ENCODE data around the gene ZFAND2A. TPM values are rescaled to one million over a fixed set of nuclear protein-coding genes. Genes with fewer than 3 reads are reported as not detected.
"Not testable (repeated sequence)": the region's sequence is repeated elsewhere in the genome, so short reads cannot be mapped to it uniquely, and the experiment has no call there.

ZFAND2A gene
- total RNA-seq, 1 experiment from 2014 or later: 51.2 TPM

GRCh38 chr7:1201916-1202315, 41.9 kb upstream of the ZFAND2A start:
- TF ChIP-seq CTCF (IDR thresholded peaks at IDR 0.05; ENCODE audit: unreplicated experiment): no peak
- no peak for DNase-seq
- H3K27me3 Mint-ChIP-seq (ENCODE audit: unreplicated experiment): peaks cover 71% of the 10 kb centered on the region
- no peaks in the 10 kb centered on the region for H3K4me1 Mint-ChIP-seq (ENCODE audit: low read depth, unreplicated experiment)
- CTCF ChIA-PET: interaction anchor here (0.7 to 1.0 kb wide), 2 partner anchors 45 to 223 kb away, joined by 4 to 6 read pairs; no protein-coding TSS in a partner anchor
- no peaks in the 10 kb centered on the region for H3K9me3 Mint-ChIP-seq (ENCODE audit: low read depth, unreplicated experiment)
- no peaks in the 10 kb centered on the region for H3K36me3 Mint-ChIP-seq (ENCODE audit: insufficient read depth, unreplicated experiment)
- H3K4me3 Mint-ChIP-seq (ENCODE audit: low read depth, unreplicated experiment): no peak overlapping the region
- BruUV-seq (replicated peaks): no TSS peak
- H3K27ac Mint-ChIP-seq (ENCODE audit: unreplicated experiment): no peak overlapping the region
- intact Hi-C loops (cut with micrococcal nuclease; ENCODE audit: unreplicated experiment): no loop called here

- no peak for TF ChIP-seq CTCF (IDR thresholded peaks at IDR 0.05; ENCODE audit: unreplicated experiment)
- Mint-ChIP-seq H3K27me3 (ENCODE audit: unreplicated experiment) (peaks cover 82% of the 10 kb centered on the region), H3K4me3 (ENCODE audit: low read depth, unreplicated experiment) (no peak overlapping the region), H3K4me1 (ENCODE audit: low read depth, unreplicated experiment) (no peaks in the 10 kb centered on the region), H3K36me3 (ENCODE audit: insufficient read depth, unreplicated experiment) (peaks cover 4% of the 10 kb centered on the region), H3K27ac (ENCODE audit: unreplicated experiment) (no peak overlapping the region), H3K9me3 (ENCODE audit: low read depth, unreplicated experiment) (no peaks in the 10 kb centered on the region)
- CTCF ChIA-PET: no interaction called here
- BruUV-seq (replicated peaks): no TSS peak
- intact Hi-C loops (cut with micrococcal nuclease; ENCODE audit: unreplicated experiment): no loop called here
- no peak for DNase-seq
These were observed 40.0 kb upstream of the ZFAND2A start for GRCh38 chr7:1200045-1200444.

DNA sequence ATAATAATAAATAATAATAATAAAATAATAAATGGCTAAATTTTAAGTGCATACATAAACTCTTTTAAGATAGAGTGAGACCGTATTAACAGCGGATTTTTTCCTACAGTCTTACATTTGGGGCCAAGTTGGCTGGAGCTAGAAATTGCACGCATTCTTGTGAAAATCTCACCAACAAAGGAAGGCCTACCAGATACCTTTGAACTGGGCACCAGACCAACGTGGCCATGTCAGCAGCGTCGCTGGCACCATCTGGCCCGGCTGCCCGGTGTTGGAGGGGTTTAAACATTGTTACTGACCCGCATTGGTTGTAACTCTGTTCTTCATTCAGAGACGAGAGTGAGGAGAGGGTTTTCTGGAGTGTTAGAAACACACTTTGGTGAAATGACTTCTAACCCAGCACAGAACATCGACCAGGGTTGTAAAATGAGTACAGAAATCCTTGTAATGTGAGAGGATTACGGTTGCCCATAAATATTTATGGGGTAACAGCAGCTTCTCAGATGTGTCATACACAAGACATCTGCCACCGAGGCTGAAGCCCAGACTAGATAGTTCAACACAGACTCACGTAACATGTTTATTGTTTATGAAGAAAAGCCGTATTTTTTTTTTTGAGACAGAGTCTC, 38.1 kb upstream of the ZFAND2A start:
- Mint-ChIP-seq H3K4me3 (ENCODE audit: low read depth, unreplicated experiment) (no peak overlapping the region), H3K36me3 (ENCODE audit: insufficient read depth, unreplicated experiment) (peaks cover 4% of the 10 kb centered on the region), H3K4me1 (ENCODE audit: low read depth, unreplicated experiment) (no peaks in the 10 kb centered on the region), H3K9me3 (ENCODE audit: low read depth, unreplicated experiment) (no peaks in the 10 kb centered on the region), H3K27me3 (ENCODE audit: unreplicated experiment) (peaks cover 73% of the 10 kb centered on the region), H3K27ac (ENCODE audit: unreplicated experiment) (no peak overlapping the region)
- DNase-seq: no peak
- no TSS peak for BruUV-seq (replicated peaks)
- TF ChIP-seq CTCF (IDR thresholded peaks at IDR 0.05; ENCODE audit: unreplicated experiment): no peak
- intact Hi-C loops (cut with micrococcal nuclease; ENCODE audit: unreplicated experiment): no loop called here
- CTCF ChIA-PET: no interaction called here

DNA sequence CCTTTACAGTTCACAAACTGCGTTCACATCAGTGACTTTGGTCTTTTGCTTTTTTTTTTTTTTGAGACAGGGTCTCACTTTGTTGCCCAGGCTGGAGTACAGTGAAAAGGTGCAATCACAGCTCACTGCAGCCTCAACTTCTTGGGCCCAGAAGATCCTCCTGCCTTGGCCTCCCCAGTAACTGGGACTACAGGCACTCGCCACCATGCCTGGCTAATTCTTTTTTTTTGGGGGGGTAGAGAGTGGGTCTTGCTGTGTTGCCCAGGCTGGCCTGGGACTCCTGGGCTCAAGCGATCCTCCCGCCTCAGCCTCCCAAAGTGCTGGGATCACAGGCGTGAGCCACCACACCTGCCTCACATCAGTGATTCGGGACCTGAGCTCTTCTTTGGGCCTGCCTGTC, 37.0 kb upstream of the ZFAND2A start:
- CTCF ChIA-PET: no interaction called here
- no peaks in the 10 kb centered on the region for H3K4me1 Mint-ChIP-seq (ENCODE audit: low read depth, unreplicated experiment)
- BruUV-seq (replicated peaks): no TSS peak
- no peak for DNase-seq
- H3K4me3 Mint-ChIP-seq (ENCODE audit: low read depth, unreplicated experiment): no peak overlapping the region
- TF ChIP-seq CTCF (IDR thresholded peaks at IDR 0.05; ENCODE audit: unreplicated experiment): no peak
- intact Hi-C loops (cut with micrococcal nuclease; ENCODE audit: unreplicated experiment): no loop called here
- no peaks in the 10 kb centered on the region for H3K9me3 Mint-ChIP-seq (ENCODE audit: low read depth, unreplicated experiment)
- H3K27ac Mint-ChIP-seq (ENCODE audit: unreplicated experiment): no peak overlapping the region
- peaks cover 76% of the 10 kb centered on the region for H3K27me3 Mint-ChIP-seq (ENCODE audit: unreplicated experiment)
- H3K36me3 Mint-ChIP-seq (ENCODE audit: insufficient read depth, unreplicated experiment): peaks cover 4% of the 10 kb centered on the region

GRCh38 chr7:1196441-1196840, 36.4 kb upstream of the ZFAND2A start:
- CTCF ChIA-PET; H3K27ac Mint-ChIP-seq (ENCODE audit: unreplicated experiment); H3K4me1 Mint-ChIP-seq (ENCODE audit: low read depth, unreplicated experiment); BruUV-seq (replicated peaks); H3K9me3 Mint-ChIP-seq (ENCODE audit: low read depth, unreplicated experiment); DNase-seq; intact Hi-C loops (cut with micrococcal nuclease; ENCODE audit: unreplicated experiment); H3K36me3 Mint-ChIP-seq (ENCODE audit: insufficient read depth, unreplicated experiment); H3K4me3 Mint-ChIP-seq (ENCODE audit: low read depth, unreplicated experiment): not testable (repeated sequence)
- peaks cover 77% of the 10 kb centered on the region for H3K27me3 Mint-ChIP-seq (ENCODE audit: unreplicated experiment)
